Tibial nerve (tissue), 3 donors: ENCODE measurements around the gene MUCL3.

Experiments
- POLR2A ChIP-seq, 2 donors: fragments of 450-650 bp; IDR thresholded peaks; one replicate each; pipeline ENCODE4 v1.6.1; 2017; ENCODE audit warnings: antibody characterized with exemption in 2 of 2, mild to moderate bottlenecking in 2 of 2, moderate library complexity in 2 of 2
- TF ChIP-seq, protein P1 (sequence below), 5 experiments: fragments of 200-600 bp in 3 of 5; fragments of 450-650 bp in 2 of 5; sonication (generic) in 3 of 5; IDR thresholded peaks; one replicate each; pipeline ENCODE4 v1.5.1; 2016 to 2019; ENCODE audit warnings: antibody characterized with exemption in 5 of 5, mild to moderate bottlenecking in 3 of 5, moderate library complexity in 2 of 5

DNA sequence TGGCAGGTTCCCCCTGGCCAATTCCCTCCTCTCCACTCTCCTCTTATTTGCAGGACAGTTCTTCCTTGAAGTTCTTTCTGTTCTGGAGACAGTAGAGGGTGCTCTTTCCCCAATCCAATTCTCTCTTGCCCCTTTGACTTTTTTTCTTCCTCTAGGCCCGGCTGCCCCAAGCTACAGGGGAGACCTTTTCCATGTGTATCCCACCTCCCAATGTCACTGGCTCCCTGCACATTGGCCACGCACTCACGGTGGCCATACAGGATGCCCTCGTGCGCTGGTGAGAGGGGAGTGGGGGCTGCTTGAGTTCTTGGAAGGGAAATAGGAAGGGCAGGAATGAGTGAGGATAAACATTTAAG is 25.2 kb upstream of the MUCL3 start:
- TF ChIP-seq POLR2A (IDR thresholded peaks at IDR 0.05): no peak
- TF ChIP-seq, protein P1, sequence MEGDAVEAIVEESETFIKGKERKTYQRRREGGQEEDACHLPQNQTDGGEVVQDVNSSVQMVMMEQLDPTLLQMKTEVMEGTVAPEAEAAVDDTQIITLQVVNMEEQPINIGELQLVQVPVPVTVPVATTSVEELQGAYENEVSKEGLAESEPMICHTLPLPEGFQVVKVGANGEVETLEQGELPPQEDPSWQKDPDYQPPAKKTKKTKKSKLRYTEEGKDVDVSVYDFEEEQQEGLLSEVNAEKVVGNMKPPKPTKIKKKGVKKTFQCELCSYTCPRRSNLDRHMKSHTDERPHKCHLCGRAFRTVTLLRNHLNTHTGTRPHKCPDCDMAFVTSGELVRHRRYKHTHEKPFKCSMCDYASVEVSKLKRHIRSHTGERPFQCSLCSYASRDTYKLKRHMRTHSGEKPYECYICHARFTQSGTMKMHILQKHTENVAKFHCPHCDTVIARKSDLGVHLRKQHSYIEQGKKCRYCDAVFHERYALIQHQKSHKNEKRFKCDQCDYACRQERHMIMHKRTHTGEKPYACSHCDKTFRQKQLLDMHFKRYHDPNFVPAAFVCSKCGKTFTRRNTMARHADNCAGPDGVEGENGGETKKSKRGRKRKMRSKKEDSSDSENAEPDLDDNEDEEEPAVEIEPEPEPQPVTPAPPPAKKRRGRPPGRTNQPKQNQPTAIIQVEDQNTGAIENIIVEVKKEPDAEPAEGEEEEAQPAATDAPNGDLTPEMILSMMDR (IDR thresholded peaks at IDR 0.05): peak; percentile 49 to 78 (median 55)
